Lung (tissue), 12 donors: Measurements from ENCODE around the gene GET4. TPM values are rescaled to one million over a fixed set of nuclear protein-coding genes. Genes with fewer than 3 reads are reported as not detected.

Experiments used
- ATAC-seq: fragments of 200-7000 bp; cut with Tn5 transposase; one replicate; pipeline ENCODE4 v1.9.1; 2020; ENCODE audit warnings: moderate number of reproducible peaks; ENCODE audit not compliant: insufficient read depth, low FRiP score
- DNase-seq, 3 donors: peaks; one replicate each; pipeline ENCODE4 v3.0.0-alpha.2; 2013 to 2017
- H3K27ac ChIP-seq, 2 donors: one replicate each; pipeline ENCODE4 v1.5.1; 2013; ENCODE audit warnings: mild to moderate bottlenecking in 2 of 2, moderate library complexity in 2 of 2, control low read depth in 1 of 2, inconsistent platforms in 1 of 2, low read depth in 1 of 2, low read length in 1 of 2
- H3K27me3 ChIP-seq, 3 donors: one replicate each; pipeline ENCODE4 v1.5.1; 2013; ENCODE audit warnings: low read length in 2 of 3; ENCODE audit not compliant: control insufficient read depth in 3 of 3, insufficient read depth in 3 of 3
- H3K36me3 ChIP-seq, 4 donors: one replicate each; pipeline ENCODE4 v1.5.1; 2013; ENCODE audit warnings: low read length in 4 of 4, mild to moderate bottlenecking in 1 of 4, moderate library complexity in 1 of 4; ENCODE audit not compliant: control insufficient read depth in 4 of 4, insufficient read depth in 4 of 4
- H3K4me1 ChIP-seq, 5 donors: one replicate each; pipeline ENCODE4 v1.5.1; 2013; ENCODE audit warnings: low read length in 5 of 5, mild to moderate bottlenecking in 2 of 5, moderate library complexity in 1 of 5; ENCODE audit not compliant: control insufficient read depth in 5 of 5, insufficient read depth in 5 of 5
- H3K4me3 ChIP-seq: one replicate; pipeline ENCODE4 v1.5.1; 2013; ENCODE audit warnings: mild to moderate bottlenecking, control low read depth, moderate library complexity
- H3K9ac ChIP-seq, 2 donors: one replicate each; pipeline ENCODE4 v1.5.1; 2013; ENCODE audit warnings: low read length in 2 of 2, control low read depth in 1 of 2; ENCODE audit not compliant: insufficient read depth in 1 of 2
- H3K9me3 ChIP-seq, 4 donors: one replicate each; pipeline ENCODE4 v1.5.1; 2013; ENCODE audit warnings: low read length in 3 of 4, mild to moderate bottlenecking in 1 of 4, moderate library complexity in 1 of 4; ENCODE audit not compliant: control insufficient read depth in 4 of 4, insufficient read depth in 3 of 4
- CTCF ChIP-seq: IDR thresholded peaks from 2 replicates; pipeline ENCODE4 v1.5.1; 2012; ENCODE audit warnings: mild to moderate bottlenecking; ENCODE audit errors: control extremely low read depth, extremely low read depth
- WGBS, 2 donors: extraction: QIAGEN DNeasy Blood & Tissue Kit; methylation state at CpG; one replicate each; pipeline ENCODE4 v1.1.7; 2013; 5-methylcytosine and 5-hydroxymethylcytosine counted together
- polyA plus RNA-seq, 2 donors: library from polyadenylated mRNA; stranded (reverse); fragments of 200-250 nt; gene quantifications; one replicate each; pipeline ENCODE4 v1.2.1, GENCODE V29; 2013
- total RNA-seq, 2 donors: library from RNA; depleted of rRNA in 1 of 2; stranded (reverse); fragments of >200 nt in 1 of 2; gene quantifications; one replicate each; pipeline ENCODE4 v1.2.1, GENCODE V29; 2014 to 2021
- donor health status: control.
- donor health status: control.
- donor health status: Bipolar disorder and iron deficiency.
- donor health status: healthy.
- donor health status: DM: yes; HTN: yes; CAD: no.

Gene GET4
- total and polyA plus RNA-seq, 4 donors = 34.1 to 41.8 (median 40.0) TPM

- H3K27ac ChIP-seq = peak overlapping the region in 1 of 2 donors; percentile 46
- H3K36me3 ChIP-seq = peaks cover 0 to 4% (median 0%) of the 10 kb centered on the region in 4 donors
- ATAC-seq (peak; percentile 55), DNase-seq (peak in 2 of 3 donors; percentile 25 to 36)
- peaks cover 0 to 14% (median 0%) of the 10 kb centered on the region in 3 donors for H3K27me3 ChIP-seq
- H3K9me3 ChIP-seq = no peaks in the 10 kb centered on the region
- 16 to 31% methylated on average over 52 to 56 of the region's 58 CpGs for WGBS, 2 donors
- TF ChIP-seq CTCF = no peak
- no peak overlapping the region for H3K4me3 ChIP-seq
- H3K4me1 ChIP-seq = peaks cover 0 to 2% (median 0%) of the 10 kb centered on the region in 5 donors
- no peak overlapping the region for H3K9ac ChIP-seq
These were observed 33.3 kb downstream of the GET4 start for GRCh38 chr7:909358-910329.

- Histone ChIP-seq H3K27me3 (peaks cover 0 to 8% (median 0%) of the 10 kb centered on the region in 3 donors), H3K4me1 (peaks cover 0 to 2% (median 0%) of the 10 kb centered on the region in 5 donors), H3K9me3 (peaks cover 0 to 2% (median 0%) of the 10 kb centered on the region in 4 donors), H3K27ac (no peak overlapping the region), H3K9ac (no peak overlapping the region), H3K36me3 (peaks cover 0 to 4% (median 0%) of the 10 kb centered on the region in 4 donors), H3K4me3 (no peak overlapping the region)
- TF ChIP-seq CTCF = no peak
- ATAC-seq (no peak), DNase-seq (no peak)
- WGBS, 2 donors = 77 to 83% methylated on average over 11 of the region's 11 CpGs
These were observed 34.1 kb downstream of the GET4 start for GRCh38 chr7:910441-910861.

- no peak for DNase-seq
- no peak overlapping the region for H3K27ac ChIP-seq
These were observed 34.6 kb downstream of the GET4 start for GRCh38 chr7:910931-911431.

More at GRCh38 chr7:910931-911431, 34.6 kb downstream of the GET4 start:
- 78 to 87% methylated on average over 18 to 19 of the region's 19 CpGs for WGBS, 2 donors
- no peak overlapping the region for H3K4me3 ChIP-seq
- peaks cover 0 to 5% (median 0%) of the 10 kb centered on the region in 3 donors for H3K27me3 ChIP-seq
- peaks cover 0 to 2% (median 0%) of the 10 kb centered on the region in 5 donors for H3K4me1 ChIP-seq
- peaks cover 0 to 4% (median 0%) of the 10 kb centered on the region in 4 donors for H3K36me3 ChIP-seq
- TF ChIP-seq CTCF = no peak
- no peak overlapping the region for H3K9ac ChIP-seq
- peaks cover 0 to 2% (median 0%) of the 10 kb centered on the region in 4 donors for H3K9me3 ChIP-seq
- ATAC-seq = no peak
